ENCODE data around the gene KLHL20.

Gene KLHL20

DNA sequence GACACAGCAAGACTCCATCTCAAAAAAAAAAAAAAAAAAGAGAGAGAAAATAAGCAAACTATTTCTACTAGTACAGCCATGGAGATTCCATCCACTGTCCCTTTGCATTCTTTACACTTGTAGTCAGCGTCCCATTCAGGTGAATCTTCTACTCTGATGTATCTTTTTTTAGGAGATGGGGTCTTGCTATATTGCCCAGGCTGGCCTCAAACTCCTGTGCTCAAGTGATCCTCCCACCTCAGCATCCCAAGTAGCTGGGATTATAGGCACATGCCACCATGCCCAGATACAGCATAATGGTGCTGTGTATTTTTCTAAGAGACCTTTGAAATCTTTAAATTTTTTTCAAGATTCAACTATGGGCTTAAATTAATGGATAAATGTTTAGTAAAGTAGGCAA lies 118.0 kb downstream of the KLHL20 start:
- no peak for DNase-seq (ENCODE audit: low read depth in 3 of 3)

All from stimulated activated CD4-positive, alpha-beta T cell treated with anti-CD3 and anti-CD28 coated beads, TNF-alpha, amount 100 ng/mL, for 48 hours (primary cell).